GM12892 (cell line): ENCODE results near the gene SLC35A3.

Source experiments
- POLR2A ChIP-seq: IDR thresholded peaks from 2 replicates; pipeline ENCODE4 v1.6.1; 2011; ENCODE audit warnings: low read depth, low read length, control low read depth
- POLR2AphosphoS5 ChIP-seq: IDR thresholded peaks from 2 replicates; pipeline ENCODE4 v1.6.1; 2011; ENCODE audit warnings: low read depth, low read length, control low read depth
- TAF1 ChIP-seq: IDR thresholded peaks from 2 replicates; pipeline ENCODE4 v1.6.1; 2011; ENCODE audit warnings: low read depth, mild to moderate bottlenecking, control low read depth, low read length, borderline replicate concordance

DNA sequence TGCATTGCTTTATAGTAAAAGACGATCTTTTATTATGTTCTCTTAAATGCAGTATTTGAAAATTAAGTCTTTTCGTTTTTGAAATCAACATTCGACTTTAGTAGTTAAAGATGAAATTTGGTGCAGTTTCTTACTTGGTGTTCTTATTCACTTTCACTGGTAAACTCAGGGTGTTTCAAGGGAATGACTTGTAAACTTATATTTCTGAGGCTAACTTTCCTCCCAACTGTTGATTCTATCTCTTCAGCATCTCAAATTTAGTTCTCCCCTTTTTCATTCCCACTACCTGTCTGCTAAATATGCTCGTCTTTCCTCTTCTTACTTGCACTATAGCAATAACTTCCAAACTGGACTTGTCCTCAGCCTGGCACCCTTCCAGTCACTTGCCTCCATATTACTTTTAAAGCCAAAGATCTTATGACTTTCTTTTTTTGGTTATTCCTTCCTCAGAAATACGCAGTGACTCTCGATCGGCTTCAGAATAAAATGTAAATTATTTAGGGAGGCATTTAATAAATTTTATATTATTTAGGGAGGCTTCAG lies 988 bp downstream of the SLC35A3 start:
- no peak for TF ChIP-seq POLR2A
- TF ChIP-seq POLR2AphosphoS5: no peak
- TF ChIP-seq TAF1: no peak
